ENCODE results near the gene UNC93A. TPM values are rescaled to one million over a fixed set of nuclear protein-coding genes. Genes with fewer than 3 reads are reported as not detected.
A peak's percentile ranks its signal among the peaks of the same experiment; 100 is the strongest.
"Not testable (repeated sequence)": the region's sequence is repeated elsewhere in the genome, so short reads cannot be mapped to it uniquely, and the experiment has no call there.

UNC93A gene
- total RNA-seq, 4 donors from 2014 or later, result not detected

- TF ChIP-seq, protein P1, sequence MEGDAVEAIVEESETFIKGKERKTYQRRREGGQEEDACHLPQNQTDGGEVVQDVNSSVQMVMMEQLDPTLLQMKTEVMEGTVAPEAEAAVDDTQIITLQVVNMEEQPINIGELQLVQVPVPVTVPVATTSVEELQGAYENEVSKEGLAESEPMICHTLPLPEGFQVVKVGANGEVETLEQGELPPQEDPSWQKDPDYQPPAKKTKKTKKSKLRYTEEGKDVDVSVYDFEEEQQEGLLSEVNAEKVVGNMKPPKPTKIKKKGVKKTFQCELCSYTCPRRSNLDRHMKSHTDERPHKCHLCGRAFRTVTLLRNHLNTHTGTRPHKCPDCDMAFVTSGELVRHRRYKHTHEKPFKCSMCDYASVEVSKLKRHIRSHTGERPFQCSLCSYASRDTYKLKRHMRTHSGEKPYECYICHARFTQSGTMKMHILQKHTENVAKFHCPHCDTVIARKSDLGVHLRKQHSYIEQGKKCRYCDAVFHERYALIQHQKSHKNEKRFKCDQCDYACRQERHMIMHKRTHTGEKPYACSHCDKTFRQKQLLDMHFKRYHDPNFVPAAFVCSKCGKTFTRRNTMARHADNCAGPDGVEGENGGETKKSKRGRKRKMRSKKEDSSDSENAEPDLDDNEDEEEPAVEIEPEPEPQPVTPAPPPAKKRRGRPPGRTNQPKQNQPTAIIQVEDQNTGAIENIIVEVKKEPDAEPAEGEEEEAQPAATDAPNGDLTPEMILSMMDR (IDR thresholded peaks at IDR 0.05), result no peak
- no peak for ATAC-seq (ENCODE audit: low FRiP score)
- DNase-seq (ENCODE audit: low spot score), result no peak
Measured at GRCh38 chr6:167285077-167285770, 5.9 kb upstream of the UNC93A start.

- no peak for ATAC-seq (ENCODE audit: low FRiP score)
- TF ChIP-seq, protein P1 (IDR thresholded peaks at IDR 0.05), result no peak
- no peak for DNase-seq (ENCODE audit: low spot score)
Measured at GRCh38 chr6:167287513-167288048, 3.5 kb upstream of the UNC93A start.

GRCh38 chr6:167288591-167289225 is 2.4 kb upstream of the UNC93A start:
- DNase-seq (ENCODE audit: low spot score), result not testable (repeated sequence)
- peak; percentile 62 for ATAC-seq (ENCODE audit: low FRiP score)

DNA sequence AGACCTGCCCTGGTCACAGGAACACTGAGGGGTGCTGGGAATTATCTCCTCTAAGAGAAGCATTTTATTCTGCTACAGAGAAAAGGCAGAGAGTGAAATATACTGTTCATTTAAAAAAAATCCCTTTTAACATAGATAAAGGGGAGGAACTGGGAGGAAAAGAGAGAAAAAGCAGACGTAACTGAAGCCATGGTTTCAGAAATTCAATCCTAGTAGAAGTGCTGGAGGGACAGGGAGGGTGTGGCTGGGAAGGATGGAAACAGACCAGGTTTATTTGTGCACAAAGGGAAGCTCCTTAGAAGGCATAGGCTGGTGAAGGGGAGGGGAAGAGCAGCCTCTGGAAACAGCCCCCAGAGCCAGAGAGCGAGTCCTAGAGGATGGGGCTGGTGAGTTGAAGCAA is 1.8 kb upstream of the UNC93A start:
- not testable (repeated sequence) for DNase-seq (ENCODE audit: low spot score); ATAC-seq (ENCODE audit: low FRiP score)

DNA sequence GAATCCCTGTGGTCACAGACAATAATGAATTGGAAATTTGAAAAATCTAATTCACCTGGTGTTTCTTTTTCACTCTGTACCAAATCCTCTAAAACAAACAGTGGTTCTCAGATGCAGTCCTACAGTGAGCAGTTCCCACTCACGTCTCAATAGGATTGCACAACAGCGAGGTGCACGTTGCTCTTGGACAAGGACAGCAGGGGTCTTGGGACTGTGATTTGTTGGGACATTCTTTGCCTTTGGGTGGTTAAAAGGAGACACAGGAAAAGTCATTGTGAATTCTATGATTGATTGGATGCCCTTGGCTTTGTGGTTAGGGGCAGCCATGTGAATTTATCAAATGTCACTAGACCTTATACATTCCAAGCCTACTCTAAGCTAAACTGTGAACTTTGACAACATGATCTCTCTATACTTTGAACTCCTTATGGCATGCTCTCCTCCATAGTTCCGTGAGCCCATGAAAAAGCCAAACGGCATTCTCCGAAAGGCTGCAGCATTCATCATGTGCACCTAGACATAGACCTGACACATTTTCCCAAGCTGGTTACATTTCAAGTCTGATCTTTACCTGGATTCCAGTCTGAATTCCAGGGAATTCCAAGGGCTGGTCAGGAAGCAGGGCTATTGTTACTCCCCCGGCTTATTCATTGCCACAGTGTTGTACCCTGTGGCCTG is 647 bp downstream of the UNC93A start:
- TF ChIP-seq, protein P1 (IDR thresholded peaks at IDR 0.05), result no peak
- DNase-seq (ENCODE audit: low spot score) (no peak), ATAC-seq (ENCODE audit: low FRiP score) (no peak)

DNA sequence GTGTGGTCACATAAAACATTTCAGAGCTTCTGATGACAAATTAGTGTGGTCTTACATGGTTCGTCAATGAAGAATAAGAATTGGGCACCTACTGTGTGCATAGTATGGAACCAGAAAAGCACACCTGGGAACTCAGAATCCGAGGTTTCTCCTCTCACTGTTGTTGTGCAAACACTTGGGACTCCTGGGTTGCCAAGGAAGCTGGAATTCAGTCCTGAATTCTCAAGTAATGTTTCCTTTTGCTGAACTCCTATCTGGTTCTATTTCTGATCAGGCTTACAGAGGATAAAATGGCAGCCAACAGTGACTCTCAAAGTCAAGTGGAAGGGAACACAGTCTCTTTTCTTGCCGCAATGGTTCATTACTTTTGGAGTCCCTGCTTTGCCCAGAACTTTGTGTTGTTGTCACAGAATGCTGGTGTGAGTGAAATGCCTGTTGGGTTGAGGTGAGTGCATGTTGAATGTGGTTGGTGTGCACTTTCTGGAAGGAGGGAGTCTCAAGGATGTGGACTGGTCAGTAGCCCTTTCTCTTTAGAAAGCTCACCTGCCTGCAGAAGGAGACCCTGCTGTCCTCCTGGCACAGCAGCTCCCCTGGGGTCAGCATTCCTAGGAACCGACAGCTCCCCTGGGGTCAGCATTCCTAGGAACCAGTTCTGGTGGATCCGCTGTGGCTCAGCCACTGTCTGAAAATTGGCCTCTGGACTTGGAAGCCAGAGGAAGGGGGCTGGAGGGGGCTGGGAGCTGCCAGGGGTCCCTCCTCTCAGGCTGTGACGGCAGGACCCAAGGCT is 1.4 kb downstream of the UNC93A start:
- TF ChIP-seq, protein P1 (IDR thresholded peaks at IDR 0.05), result no peak
- no peak for ATAC-seq (ENCODE audit: low FRiP score)
- DNase-seq (ENCODE audit: low spot score), result no peak

- DNase-seq (ENCODE audit: low spot score) (no peak), ATAC-seq (ENCODE audit: low FRiP score) (no peak)
- TF ChIP-seq, protein P1 (IDR thresholded peaks at IDR 0.05), result no peak
Measured at GRCh38 chr6:167293088-167293589, 2.0 kb downstream of the UNC93A start.

Data from omental fat pad (tissue), 4 donors.